ENCODE measurements around the gene ROBO1.

- TF ChIP-seq JUN (IDR thresholded peaks at IDR 0.05; ENCODE audit: borderline replicate concordance, insufficient read depth, insufficient read length, low read depth): no peak
- TF ChIP-seq POLR2A (IDR thresholded peaks at IDR 0.05; ENCODE audit: low read depth, low read length): no peak
- TF ChIP-seq CTCF (IDR thresholded peaks at IDR 0.05; ENCODE audit: extremely low read depth in 1 of 2, insufficient read depth in 1 of 2, low read depth in 1 of 2, low read length in 2 of 2): no peak
- no peak for TF ChIP-seq EZH2 (IDR thresholded peaks at IDR 0.05; ENCODE audit: borderline replicate concordance, low read depth, low read length, severe bottlenecking)
- no peak for TF ChIP-seq MAX (IDR thresholded peaks at IDR 0.05; ENCODE audit: insufficient read depth, insufficient read length)
These were observed 605.1 kb downstream of the ROBO1 start for GRCh38 chr3:79162653-79163052.

All from endothelial cell of umbilical vein (primary cell).